GM21381 (cell line): ENCODE measurements around the gene ARNT2.

Source experiments
- ATAC-seq: cut with Tn5 transposase; IDR thresholded peaks from one replicate; pipeline ENCODE4 v1.9.1; 2021; ENCODE audit warnings: mild to moderate bottlenecking, moderate library complexity; ENCODE audit not compliant: unreplicated experiment

The ARNT2 gene

DNA sequence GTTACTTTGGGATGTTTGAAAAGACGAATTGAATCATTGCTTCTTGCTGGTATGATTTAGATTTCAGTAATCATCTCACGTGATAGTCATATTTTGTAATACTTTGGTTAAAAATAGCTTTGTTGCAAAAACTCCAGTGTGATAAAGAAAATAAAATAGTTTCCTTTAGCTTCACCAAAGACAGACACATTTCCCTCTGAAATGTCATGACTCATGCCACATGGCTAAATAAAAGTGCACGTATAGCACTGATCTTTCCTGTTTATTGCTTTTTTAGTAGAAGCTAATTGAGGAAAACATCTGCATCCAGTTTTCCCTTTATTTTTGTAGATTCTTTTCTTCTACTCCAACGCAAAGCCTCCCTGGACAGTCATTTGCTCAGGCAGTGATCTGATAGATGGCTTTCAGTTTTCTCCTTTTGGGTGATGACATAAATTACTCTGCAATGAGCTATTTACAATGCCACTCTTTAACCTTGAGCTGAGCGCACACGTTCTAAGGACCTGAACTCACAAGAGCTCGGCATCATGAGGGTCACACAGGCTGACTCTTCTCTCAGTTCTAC, 84.9 kb downstream of the ARNT2 start:
- ATAC-seq = no peak

DNA sequence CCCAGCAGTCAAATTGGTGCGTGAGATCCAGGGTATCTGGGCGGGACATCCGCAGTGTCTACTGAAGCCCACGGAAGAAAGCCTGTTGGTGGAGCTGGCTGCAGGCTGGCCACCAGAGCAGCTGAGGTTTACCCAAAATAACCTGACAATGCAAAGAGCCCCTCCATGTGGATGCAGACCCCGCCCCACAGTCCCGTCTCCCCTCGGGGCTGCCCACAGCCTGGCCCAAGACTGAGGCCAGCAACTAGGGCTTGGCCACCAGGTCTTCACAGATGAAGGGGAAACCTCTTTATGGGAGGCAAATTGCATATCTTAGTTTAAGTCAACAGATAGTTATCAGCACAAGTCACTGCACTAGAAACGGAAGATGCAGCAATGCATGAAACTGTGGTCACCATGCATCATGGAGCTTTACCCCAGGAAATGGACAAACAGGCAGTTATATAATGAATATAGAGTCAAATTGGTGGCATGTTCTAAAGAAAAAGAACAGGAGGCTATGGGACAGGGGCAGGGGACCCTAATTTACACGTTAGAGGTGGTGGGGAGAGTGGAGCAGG, 86.3 kb downstream of the ARNT2 start:
- no peak for ATAC-seq

DNA sequence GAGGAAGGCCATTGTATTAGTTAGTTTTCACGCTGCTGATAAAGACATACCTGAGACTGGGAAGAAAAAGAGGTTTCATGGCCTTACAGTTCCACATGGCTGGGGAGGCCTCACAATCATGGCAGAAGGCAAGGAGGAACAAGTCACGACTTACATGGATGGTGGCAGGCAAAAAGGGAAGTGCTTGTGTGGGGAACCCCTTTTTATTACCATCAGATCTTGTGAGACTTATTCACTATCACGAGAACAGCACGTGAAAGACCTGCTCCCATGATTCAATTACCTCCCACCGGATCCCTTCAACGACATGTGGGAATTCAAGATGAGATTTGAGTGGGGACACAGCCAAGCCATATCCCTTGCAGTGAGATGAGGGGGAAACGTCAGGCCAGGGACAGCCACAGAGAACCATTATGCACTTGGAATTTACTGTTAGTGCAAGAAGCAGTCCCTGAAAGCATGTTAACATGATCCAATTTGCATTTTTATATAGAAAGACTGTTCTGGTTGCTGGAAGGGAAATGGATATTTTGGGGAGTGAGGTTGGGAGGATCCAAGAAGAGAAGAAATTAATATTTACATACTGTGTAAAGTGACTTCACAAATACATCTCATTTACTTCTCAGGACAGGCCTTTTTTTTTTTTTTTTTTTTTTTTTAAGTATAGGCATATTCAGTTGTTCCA, 87.1 kb downstream of the ARNT2 start:
- ATAC-seq = no peak

DNA sequence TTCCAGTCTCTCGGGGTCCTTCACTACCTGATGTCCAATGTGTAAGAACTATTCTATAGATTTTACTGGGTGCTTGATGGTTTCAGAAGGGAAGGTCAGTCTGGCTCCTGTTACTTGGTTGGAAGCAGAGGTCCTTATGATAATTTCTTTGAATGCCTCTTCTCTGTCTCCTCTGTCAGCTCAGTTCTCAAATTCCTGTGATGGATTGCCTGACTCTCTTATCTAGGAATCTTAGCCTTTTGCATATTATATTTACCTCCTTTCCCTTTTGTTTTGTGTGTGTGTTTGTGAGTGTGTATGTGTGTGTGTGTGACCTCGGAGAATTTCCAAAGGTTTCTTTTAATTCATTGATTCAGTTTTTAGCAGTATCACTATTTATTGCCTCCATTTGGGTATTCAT, 88.2 kb downstream of the ARNT2 start:
- ATAC-seq = no peak

DNA sequence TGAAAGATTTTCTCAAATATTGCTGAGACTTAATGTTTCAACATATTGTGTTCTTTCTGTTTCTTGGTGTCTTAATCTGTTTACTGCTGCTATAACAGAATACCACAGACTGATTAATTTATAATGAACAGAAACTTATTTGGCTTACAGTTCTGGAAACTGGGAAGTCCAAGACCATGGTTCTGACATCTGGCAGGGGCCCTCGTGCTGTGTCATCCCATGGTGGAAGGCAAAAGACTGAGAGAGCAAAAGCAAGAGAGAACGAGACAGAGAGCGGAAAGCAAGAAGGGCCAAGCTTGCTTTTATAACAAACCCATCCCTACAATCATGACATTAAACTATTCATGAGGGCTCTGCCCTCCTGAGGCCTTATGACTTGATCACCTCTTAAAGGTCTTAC, 88.7 kb downstream of the ARNT2 start:
- no peak for ATAC-seq

DNA sequence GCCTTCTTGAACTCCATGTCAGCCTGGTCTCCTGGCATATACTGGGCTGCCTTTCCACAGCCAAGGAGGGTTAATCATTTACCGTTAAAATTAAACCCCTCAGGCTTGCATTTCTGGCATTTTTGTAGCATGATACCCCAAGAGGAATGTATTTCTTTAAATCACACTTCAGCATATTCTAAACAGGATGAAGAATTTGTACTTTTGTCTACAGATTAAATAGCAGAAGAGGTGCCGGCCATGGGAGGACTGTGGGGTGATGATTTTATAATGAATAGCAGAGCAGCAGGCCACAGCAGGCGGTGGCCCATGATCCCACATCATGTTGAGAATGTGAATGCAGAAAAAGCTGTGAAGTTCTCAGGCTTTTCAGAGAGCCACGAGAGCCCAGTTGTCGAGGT, 90.2 kb downstream of the ARNT2 start:
- no peak for ATAC-seq

DNA sequence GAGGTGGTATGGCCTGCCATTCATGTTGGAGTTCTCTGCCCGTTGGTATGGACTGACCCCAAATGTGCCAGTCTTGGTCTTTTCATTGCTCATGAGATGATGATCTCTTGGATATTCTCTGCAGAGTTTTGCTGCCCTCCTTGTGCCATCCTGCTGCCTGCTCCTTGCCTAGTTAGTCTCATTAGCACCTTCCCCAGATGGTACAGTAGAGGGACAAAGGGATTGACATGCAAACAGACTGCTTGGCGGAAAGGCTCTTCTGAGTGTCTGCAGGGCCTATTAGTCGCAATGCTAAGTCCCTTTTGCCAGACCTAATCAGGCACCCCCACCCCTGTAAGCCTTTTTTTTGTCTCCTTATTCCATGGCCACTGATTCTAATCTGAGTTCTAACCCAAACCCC, 90.6 kb downstream of the ARNT2 start:
- no peak for ATAC-seq

DNA sequence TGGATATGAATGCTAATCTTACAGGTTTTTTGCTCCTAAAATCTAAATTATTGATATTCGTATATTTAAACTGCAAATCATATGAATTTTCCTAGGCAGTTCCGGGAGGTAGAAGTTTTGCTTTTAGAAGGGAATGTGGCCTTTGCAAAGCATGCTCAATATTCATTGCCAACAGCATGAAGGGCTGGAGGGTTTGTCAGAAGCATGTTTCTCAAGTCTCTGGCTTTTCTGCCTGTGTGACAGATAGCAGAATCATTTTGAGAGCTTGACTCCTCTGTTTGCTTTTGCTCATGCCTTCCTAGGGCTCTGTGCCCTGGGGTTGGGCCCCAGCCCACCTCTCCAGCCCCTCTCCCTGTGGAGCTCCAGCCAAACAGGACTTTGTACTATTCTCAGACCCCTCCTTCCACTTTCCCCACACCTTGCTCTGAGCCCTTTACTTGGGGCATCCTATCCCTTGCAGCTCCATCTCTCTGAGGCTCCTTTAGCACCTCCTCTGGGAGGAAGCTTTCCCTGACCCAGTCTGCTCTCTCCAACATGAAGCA, 91.3 kb downstream of the ARNT2 start:
- no peak for ATAC-seq

DNA sequence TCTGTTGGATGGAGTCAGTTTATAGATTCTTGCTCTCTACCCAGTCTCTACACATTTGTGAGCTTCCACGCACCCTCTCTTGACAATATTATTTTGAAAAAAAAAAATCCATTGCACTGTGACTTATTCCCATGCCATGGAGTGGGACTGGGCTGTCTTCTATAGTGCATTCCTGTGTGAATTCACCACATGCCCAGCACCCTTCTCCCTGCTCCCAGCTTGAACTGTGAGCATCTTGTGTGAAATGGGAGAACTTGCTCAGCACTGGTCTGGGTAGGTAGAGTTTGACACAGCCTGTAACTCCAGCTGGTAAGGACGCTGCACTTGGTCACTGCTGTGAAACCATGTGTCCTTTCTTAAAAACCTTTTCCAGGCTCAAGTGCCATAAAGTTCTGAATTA, 91.9 kb downstream of the ARNT2 start:
- ATAC-seq = no peak

DNA sequence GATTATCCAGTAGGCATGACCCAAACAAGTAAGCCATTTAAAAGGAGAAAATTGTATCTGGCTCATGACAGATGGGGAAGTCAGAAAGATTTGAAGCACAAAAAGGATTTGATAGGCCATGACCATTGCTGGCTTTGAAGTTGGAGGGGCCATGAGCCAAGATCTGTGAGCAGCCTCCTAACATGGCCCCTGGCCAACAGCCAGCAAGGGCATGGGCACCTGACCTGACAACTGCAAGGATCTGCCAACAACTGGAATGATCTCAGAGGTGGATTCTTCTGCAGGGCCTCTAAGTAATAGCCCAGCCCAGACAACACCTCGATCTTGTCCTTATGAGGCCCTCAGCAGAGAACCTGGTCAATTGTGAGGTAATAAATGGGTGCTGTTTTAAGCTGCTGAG, 93.0 kb downstream of the ARNT2 start:
- ATAC-seq = no peak

DNA sequence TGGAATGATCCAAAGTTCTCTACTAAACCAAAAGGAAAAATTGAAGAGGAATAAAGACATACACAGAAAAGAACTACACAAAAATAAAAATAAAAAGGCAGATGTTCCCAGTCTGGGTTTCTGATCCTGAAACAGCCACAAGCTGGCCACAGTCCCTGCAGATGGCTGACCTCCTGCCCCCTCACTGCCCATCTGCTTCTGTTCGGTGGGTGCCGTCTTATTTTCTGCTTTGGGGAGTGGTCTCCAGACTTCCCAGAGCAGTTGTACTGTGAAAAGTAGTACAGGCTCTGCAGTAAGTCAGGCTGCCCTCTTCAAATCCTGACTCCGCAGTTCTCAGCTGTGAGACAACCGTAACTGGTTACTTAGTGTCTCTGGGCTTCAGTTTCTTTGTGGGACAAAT, 94.5 kb downstream of the ARNT2 start:
- no peak for ATAC-seq

DNA sequence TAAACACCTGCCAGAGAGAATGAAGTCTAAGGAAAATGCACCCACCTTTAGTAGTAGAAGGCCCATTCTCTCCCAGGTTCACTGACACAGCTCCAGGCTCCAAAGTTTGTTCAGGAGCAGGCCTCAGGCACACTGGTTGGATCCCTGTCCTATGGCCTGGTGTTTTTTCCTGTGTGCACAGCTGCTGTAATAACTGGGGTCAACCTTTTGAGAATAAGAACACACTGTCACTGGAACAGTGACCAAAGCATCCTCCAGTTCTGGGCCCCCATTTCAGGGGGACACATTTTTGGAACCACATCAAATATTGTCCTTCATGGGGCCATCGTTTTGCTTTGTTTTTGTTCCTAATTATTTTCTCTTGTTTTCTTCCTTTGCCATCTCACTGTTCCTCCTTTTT, 95.8 kb downstream of the ARNT2 start:
- no peak for ATAC-seq

DNA sequence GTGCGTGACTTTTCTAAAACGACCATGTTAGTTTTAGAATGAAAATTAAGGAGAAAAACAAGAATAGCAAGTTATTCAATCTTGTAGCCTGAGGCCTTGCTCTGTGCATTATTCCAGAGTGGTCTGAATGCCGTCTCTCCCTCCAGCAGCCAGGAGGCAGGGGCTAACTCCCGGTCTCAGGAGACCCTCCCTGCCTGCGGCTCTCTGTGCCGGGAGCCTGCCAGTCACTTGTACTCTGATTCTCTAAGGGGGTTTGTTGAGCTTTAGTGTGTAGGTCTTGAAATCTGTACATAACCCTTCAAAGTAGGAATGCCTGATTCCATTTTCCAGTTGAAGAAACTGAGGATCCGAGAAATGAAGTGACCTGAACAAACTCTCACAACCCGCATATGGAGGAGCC, 97.3 kb downstream of the ARNT2 start:
- ATAC-seq = no peak

DNA sequence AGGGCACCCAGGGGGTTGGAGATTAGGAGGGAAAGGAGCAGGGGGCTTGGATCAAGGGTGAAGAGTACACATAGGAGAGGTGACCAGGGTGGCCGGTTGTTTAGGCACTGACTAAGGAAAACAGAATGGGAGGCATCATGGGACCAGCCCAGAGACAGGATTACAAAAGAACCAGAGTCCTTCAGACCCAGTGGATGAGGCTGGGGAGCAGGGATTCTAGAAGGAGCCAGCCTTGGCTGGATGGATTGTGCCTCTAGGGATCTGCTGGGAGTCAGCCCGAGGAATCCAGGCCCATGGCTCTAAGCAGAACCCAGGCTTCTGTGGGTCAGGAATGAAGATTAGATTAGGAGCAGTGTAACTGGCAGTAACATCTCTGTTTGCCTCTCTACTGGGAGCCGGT, 98.6 kb downstream of the ARNT2 start:
- no peak for ATAC-seq

DNA sequence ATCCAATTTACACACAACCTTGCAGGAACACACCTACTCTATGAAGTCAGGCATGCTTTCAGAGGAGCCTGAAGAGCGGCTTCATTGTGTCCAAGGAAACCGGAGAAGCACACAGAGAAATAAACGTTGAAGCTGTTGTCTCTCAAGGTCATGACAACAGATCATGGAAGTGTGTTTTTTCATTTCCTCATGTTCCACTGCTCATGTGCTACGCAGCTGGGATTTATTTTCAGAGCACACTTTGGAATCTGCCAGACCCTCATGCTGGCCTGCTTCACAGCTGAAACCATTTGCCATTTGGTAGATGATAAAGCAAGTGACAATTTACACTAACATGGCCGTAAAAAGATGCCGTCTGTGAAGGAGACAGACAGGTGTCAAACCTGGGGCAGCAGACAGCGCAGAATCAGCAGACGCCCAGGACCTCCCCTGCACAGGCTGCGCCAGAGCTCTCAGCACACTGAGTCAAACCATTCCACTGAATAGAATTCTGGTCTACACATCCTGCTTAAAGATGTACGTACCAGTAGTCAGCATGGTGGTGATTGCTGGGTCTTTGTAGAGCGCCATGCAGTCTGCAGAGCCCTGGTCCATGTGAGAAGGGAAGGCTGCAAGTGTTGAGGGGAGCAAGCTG, 99.3 kb downstream of the ARNT2 start:
- no peak for ATAC-seq

DNA sequence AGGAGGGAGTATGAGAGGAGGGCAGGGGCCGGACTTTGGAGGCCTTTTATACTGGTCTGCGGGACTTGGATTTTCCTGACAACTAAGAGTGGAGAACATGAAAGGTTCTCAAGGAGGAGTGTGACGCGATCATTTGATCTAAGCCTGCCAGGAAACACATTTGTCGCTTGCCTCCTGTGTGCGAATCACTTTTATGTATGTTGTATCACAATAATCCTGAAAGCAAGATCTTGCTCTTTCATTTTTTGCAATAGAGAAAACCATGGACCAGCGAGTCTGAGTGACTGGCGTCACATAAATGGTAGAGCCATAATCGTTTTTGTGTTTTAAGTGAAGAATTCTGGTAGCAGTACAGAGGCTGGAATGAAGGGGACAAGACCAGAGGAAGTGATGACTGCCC, 100.7 kb downstream of the ARNT2 start:
- no peak for ATAC-seq

DNA sequence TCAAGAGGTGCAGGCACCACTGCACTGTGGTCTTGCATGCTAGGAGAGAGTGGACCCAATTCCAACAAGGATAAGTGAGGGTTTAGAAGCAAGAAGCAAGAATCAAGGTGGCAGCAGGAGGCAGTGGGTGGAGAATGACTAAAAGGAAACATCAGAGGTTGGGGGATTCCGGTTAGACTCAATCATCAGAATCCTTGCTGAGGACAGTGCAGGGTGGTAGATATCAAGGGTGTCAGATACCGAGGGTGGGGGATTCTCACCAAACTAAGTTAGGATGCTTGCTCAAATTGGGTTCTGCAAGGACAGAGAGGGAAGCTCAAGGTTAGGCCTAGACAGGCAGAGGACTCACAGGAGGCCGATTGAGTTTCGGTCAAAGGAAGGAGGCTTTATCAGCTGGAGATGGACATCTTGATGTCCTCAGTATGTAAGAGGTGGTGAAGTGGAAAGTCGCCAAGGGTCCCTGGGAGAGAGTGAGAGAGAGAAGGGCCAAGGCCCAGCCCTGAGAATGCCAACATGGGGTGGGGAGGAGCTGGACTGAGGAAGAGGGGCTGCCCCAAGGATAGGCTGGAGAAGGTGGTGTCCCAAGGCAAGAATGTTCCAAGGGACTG, 102.2 kb downstream of the ARNT2 start:
- ATAC-seq = no peak

DNA sequence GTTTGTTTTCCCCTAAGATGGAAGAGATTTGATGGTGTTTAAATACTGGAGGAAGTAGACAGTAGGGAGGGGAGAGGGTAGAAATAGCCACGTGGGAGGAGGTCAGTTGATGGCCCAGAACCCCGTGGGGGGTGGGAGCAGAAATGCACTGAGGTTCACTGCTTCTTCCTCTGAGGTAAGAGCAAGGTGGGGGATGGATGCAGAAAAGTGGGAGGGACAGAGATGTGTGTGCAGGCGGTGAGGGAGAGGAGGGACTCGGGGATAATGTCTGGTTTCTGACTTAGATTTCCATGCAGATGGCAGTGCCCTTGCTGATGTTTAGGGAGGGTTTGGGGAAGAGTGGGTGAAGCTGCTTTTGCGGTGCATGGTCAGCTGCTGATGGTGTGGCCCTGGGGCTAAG, 102.9 kb downstream of the ARNT2 start:
- ATAC-seq = no peak

DNA sequence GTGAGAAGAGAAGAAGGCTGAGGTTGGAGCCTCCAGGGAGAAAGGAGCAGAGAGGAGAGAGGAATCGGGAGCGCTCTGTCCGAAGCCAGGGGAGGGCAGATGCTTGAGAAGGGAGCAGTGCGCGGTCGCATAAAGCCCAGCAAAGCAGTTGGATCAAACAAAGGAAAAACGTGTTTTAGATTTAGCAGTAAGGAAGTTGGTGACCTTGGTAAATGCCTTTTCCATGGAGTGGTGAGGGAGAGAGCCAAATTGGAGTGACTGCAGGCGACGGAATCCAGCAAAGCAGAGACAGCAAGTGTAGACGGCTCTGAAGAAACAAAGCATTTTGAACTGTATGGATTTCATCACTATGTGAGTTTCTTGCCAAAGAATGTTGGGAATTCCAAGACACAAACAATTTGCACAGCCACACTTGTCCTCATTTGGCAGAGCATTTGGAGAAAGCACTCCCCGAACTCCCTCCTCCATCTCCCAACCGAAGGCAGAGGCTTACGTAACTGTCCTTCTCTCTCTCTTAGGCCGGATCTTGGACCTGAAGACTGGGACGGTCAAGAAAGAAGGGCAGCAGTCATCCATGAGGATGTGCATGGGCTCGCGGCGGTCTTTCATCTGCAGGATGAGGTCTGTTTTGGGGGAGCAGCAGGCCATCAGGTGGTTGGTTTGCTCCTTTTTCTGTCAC, 103.6 kb downstream of the ARNT2 start:
- ATAC-seq = no peak

DNA sequence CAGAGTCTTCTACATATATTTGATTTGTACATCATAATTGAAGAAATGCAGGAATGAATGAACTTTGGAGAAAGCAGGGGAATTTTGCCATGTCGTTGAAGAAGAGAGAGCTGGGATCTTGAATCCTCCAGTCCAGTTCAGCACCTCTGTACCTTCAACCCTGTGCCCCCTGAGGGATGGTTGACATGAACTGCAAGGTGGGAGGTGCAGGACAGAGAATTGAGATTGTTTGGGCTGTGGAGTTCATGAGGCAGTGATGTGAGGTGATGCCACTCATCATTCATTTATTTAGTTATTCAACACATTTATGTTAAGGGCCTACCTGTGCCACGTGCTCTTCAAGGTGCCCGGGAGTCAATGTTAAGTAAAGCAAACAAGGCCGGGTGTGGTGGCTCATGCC, 104.6 kb downstream of the ARNT2 start:
- no peak for ATAC-seq

DNA sequence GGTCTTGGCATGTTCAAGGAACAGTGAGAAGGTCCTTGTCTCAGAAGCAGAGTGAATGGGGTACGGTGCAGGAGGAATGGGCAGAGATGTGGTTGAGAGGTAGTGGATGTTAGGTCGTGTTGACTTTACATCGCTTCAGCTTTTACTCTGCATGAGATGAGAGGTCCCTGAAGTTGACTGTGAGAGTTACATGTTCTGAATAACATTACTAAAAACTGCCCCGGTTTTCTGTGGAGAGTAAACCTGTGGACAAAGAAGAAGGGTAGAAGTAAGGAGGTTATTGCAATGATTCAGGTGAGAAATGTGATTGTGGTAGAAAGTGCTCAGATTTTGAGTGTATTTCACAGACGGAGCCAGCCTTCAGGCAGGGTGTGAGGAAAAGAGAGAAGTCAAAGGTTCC, 105.6 kb downstream of the ARNT2 start:
- no peak for ATAC-seq
